Liver (tissue), 3 donors: ENCODE results near the gene TIMMDC1.

Source experiments
- FOXA1 ChIP-seq: IDR thresholded peaks from 2 replicates; pipeline ENCODE4 v1.6.1; 2016; ENCODE audit warnings: antibody characterized with exemption
- HNF4A ChIP-seq, 2 donors: conservative IDR thresholded peaks; 2 replicates each; pipeline ENCODE4 v1.6.1; 2016; ENCODE audit warnings: antibody characterized with exemption in 2 of 2, mild to moderate bottlenecking in 2 of 2
- SP1 ChIP-seq: IDR thresholded peaks from 2 replicates; pipeline ENCODE4 v1.6.1; 2018; ENCODE audit warnings: antibody characterized with exemption, mild to moderate bottlenecking
- TF ChIP-seq, protein P1 (sequence below): fragments of 150-350 bp; IDR thresholded peaks from 2 replicates; pipeline ENCODE4 v1.5.1; 2017; ENCODE audit warnings: improper control_type of control experiment, low read depth, low read length; ENCODE audit not compliant: missing input control
- TF ChIP-seq, protein P2 (sequence below): IDR thresholded peaks from 2 replicates; pipeline ENCODE4 v1.6.1; 2016; ENCODE audit warnings: antibody characterized with exemption
- donor health status: healthy.
- donor health status: healthy.

DNA sequence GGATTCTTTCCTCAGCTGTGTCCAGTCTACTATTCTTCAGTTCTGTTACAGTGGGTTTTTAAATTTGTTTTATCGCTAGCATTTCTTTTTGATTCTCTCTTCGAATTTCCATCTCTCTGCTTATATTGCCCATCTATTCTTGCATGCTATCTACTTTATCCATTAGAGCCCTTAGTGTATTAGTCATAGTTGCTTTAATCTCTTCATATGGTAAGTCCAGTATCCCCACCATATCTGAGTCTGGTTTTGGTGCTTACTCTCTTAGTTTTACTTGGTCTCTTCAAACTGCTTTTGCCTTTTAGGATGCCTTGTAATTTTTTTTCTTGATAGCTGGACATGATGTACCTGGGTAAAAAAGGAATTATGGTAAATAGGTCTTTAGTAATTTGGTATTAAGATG, 9.1 kb downstream of the TIMMDC1 start:
- TF ChIP-seq, protein P1, sequence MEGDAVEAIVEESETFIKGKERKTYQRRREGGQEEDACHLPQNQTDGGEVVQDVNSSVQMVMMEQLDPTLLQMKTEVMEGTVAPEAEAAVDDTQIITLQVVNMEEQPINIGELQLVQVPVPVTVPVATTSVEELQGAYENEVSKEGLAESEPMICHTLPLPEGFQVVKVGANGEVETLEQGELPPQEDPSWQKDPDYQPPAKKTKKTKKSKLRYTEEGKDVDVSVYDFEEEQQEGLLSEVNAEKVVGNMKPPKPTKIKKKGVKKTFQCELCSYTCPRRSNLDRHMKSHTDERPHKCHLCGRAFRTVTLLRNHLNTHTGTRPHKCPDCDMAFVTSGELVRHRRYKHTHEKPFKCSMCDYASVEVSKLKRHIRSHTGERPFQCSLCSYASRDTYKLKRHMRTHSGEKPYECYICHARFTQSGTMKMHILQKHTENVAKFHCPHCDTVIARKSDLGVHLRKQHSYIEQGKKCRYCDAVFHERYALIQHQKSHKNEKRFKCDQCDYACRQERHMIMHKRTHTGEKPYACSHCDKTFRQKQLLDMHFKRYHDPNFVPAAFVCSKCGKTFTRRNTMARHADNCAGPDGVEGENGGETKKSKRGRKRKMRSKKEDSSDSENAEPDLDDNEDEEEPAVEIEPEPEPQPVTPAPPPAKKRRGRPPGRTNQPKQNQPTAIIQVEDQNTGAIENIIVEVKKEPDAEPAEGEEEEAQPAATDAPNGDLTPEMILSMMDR: no peak
- TF ChIP-seq, protein P2, sequence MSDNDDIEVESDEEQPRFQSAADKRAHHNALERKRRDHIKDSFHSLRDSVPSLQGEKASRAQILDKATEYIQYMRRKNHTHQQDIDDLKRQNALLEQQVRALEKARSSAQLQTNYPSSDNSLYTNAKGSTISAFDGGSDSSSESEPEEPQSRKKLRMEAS: no peak
- no peak for TF ChIP-seq SP1
- no peak for TF ChIP-seq FOXA1
- TF ChIP-seq HNF4A (conservative IDR thresholded peaks at IDR 0.05): no peak
